Fibroblast of peridontal ligament (primary cell): Measurements from ENCODE around the gene DYSF.
A peak's percentile ranks its signal among the peaks of the same experiment; 100 is the strongest.

Experiments used
- DNase-seq: peaks from one replicate; pipeline ENCODE4 v3.0.0-alpha.2; 2010; ENCODE audit errors: extremely low read depth

Gene DYSF

GRCh38 chr2:71456617-71457016, 3.3 kb downstream of the DYSF start:
- no peak for DNase-seq

GRCh38 chr2:71457123-71457915, 4.0 kb downstream of the DYSF start:
- DNase-seq = no peak

- DNase-seq = no peak
These were observed 4.6 kb downstream of the DYSF start for GRCh38 chr2:71457923-71458322.

GRCh38 chr2:71458413-71459083, 5.2 kb downstream of the DYSF start:
- peak; percentile 58 for DNase-seq

GRCh38 chr2:71459084-71459431, 5.7 kb downstream of the DYSF start:
- DNase-seq = no peak

GRCh38 chr2:71460056-71460455, 6.7 kb downstream of the DYSF start:
- no peak for DNase-seq

- peak; percentile 18 for DNase-seq
These were observed 7.4 kb downstream of the DYSF start for GRCh38 chr2:71460595-71461303.

- DNase-seq = no peak
These were observed 7.9 kb downstream of the DYSF start for GRCh38 chr2:71461304-71461671.

- no peak for DNase-seq
These were observed 8.8 kb downstream of the DYSF start for GRCh38 chr2:71462056-71462605.

GRCh38 chr2:71462641-71463341, 9.4 kb downstream of the DYSF start:
- DNase-seq = no peak

- no peak for DNase-seq
These were observed 9.9 kb downstream of the DYSF start for GRCh38 chr2:71463342-71463654.

GRCh38 chr2:71464389-71464788, 11.0 kb downstream of the DYSF start:
- no peak for DNase-seq

GRCh38 chr2:71465356-71465755, 12.0 kb downstream of the DYSF start:
- no peak for DNase-seq

GRCh38 chr2:71465961-71466300, 12.6 kb downstream of the DYSF start:
- no peak for DNase-seq

- DNase-seq = no peak
These were observed 13.2 kb downstream of the DYSF start for GRCh38 chr2:71466301-71467179.

- DNase-seq = no peak
These were observed 13.9 kb downstream of the DYSF start for GRCh38 chr2:71467180-71467815.

- no peak for DNase-seq
These were observed 15.1 kb downstream of the DYSF start for GRCh38 chr2:71468279-71469015.

GRCh38 chr2:71469403-71470398, 16.3 kb downstream of the DYSF start:
- no peak for DNase-seq

GRCh38 chr2:71471276-71471675, 17.9 kb downstream of the DYSF start:
- DNase-seq = no peak
